ENCODE results near the gene DEFB124. TPM values are rescaled to one million over a fixed set of nuclear protein-coding genes. Genes with fewer than 3 reads are reported as not detected.

The DEFB124 gene
- total RNA-seq, 4 donors from 2014 or later, result 2.0 TPM; not detected in 3

GRCh38 chr20:31500527-31500926 lies 25.6 kb upstream of the DEFB124 start:
- TF ChIP-seq, protein P1, sequence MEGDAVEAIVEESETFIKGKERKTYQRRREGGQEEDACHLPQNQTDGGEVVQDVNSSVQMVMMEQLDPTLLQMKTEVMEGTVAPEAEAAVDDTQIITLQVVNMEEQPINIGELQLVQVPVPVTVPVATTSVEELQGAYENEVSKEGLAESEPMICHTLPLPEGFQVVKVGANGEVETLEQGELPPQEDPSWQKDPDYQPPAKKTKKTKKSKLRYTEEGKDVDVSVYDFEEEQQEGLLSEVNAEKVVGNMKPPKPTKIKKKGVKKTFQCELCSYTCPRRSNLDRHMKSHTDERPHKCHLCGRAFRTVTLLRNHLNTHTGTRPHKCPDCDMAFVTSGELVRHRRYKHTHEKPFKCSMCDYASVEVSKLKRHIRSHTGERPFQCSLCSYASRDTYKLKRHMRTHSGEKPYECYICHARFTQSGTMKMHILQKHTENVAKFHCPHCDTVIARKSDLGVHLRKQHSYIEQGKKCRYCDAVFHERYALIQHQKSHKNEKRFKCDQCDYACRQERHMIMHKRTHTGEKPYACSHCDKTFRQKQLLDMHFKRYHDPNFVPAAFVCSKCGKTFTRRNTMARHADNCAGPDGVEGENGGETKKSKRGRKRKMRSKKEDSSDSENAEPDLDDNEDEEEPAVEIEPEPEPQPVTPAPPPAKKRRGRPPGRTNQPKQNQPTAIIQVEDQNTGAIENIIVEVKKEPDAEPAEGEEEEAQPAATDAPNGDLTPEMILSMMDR (IDR thresholded peaks at IDR 0.05), result no peak
- no peak for TF ChIP-seq POLR2A (IDR thresholded peaks at IDR 0.05)
- no peak for TF ChIP-seq POLR2AphosphoS5 (IDR thresholded peaks at IDR 0.05)
- no peak for TF ChIP-seq EP300 (IDR thresholded peaks at IDR 0.05)

GRCh38 chr20:31497838-31498540 lies 23.1 kb upstream of the DEFB124 start:
- H3K27me3 ChIP-seq, result no peaks in the 10 kb centered on the region
- peak overlapping the region in 3 of 4 donors; percentile 73 to 76 (median 74) for H3K27ac ChIP-seq
- no peaks in the 10 kb centered on the region for H3K36me3 ChIP-seq
- 18 to 42% methylated on average over 3 of the region's 6 CpGs for WGBS, 2 donors (ENCODE audit: low coverage in 1 of 2)
- peaks cover 0 to 28% (median 3%) of the 10 kb centered on the region in 3 donors for H3K4me1 ChIP-seq
- TF ChIP-seq POLR2A (IDR thresholded peaks at IDR 0.05) (no peak), EP300 (IDR thresholded peaks at IDR 0.05) (no peak), POLR2AphosphoS5 (IDR thresholded peaks at IDR 0.05) (no peak)
- TF ChIP-seq, protein P1 (IDR thresholded peaks at IDR 0.05), result no peak
- H3K4me3 ChIP-seq, result no peak overlapping the region
- H3K9me3 ChIP-seq, result no peaks in the 10 kb centered on the region
- ATAC-seq, result no peak

More at GRCh38 chr20:31500527-31500926, 25.6 kb upstream of the DEFB124 start:
- Histone ChIP-seq H3K27me3 (no peaks in the 10 kb centered on the region), H3K36me3 (no peaks in the 10 kb centered on the region), H3K4me3 (no peak overlapping the region), H3K9me3 (no peaks in the 10 kb centered on the region), H3K27ac (no peak overlapping the region), H3K4me1 (peaks cover 0 to 30% (median 3%) of the 10 kb centered on the region in 3 donors)
- no peak for ATAC-seq
- WGBS, 2 donors (ENCODE audit: low coverage in 1 of 2), result 71 to 75% methylated on average over 1 of the region's 1 CpG

GRCh38 chr20:31496761-31497295 lies 21.9 kb upstream of the DEFB124 start:
- H3K9me3 ChIP-seq, result no peaks in the 10 kb centered on the region
- TF ChIP-seq, protein P1 (IDR thresholded peaks at IDR 0.05), result peak in 1 of 4 experiments; percentile 20
- TF ChIP-seq POLR2A (IDR thresholded peaks at IDR 0.05) (no peak), POLR2AphosphoS5 (IDR thresholded peaks at IDR 0.05) (no peak), EP300 (IDR thresholded peaks at IDR 0.05) (no peak)
- H3K4me3 ChIP-seq, result peak overlapping the region; percentile 0 to 27
- no peaks in the 10 kb centered on the region for H3K27me3 ChIP-seq
- peaks cover 0 to 25% (median 3%) of the 10 kb centered on the region in 3 donors for H3K4me1 ChIP-seq
- H3K27ac ChIP-seq, result peak overlapping the region; percentile 4 to 76 (median 74)
- WGBS, 2 donors (ENCODE audit: low coverage in 1 of 2), result 0 to 10% methylated on average over 2 to 4 of the region's 15 CpGs
- ATAC-seq, result peak; percentile 81
- H3K36me3 ChIP-seq, result no peaks in the 10 kb centered on the region

GRCh38 chr20:31494131-31494530 lies 19.2 kb upstream of the DEFB124 start:
- Histone ChIP-seq H3K4me3 (no peak overlapping the region), H3K36me3 (no peaks in the 10 kb centered on the region), H3K9me3 (no peaks in the 10 kb centered on the region), H3K27me3 (no peaks in the 10 kb centered on the region), H3K4me1 (peaks cover 0 to 25% (median 3%) of the 10 kb centered on the region in 3 donors), H3K27ac (no peak overlapping the region)
- TF ChIP-seq, protein P1 (IDR thresholded peaks at IDR 0.05), result peak in 2 of 4 experiments; percentile 10 to 28
- no peak for TF ChIP-seq EP300 (IDR thresholded peaks at IDR 0.05)
- 50 to 62% methylated on average over 2 of the region's 2 CpGs for WGBS, 2 donors (ENCODE audit: low coverage in 1 of 2)
- ATAC-seq, result no peak

- H3K27ac ChIP-seq, result no peak overlapping the region
- TF ChIP-seq POLR2AphosphoS5 (IDR thresholded peaks at IDR 0.05), result no peak
- TF ChIP-seq POLR2A (IDR thresholded peaks at IDR 0.05), result no peak
- peaks cover 0 to 15% (median 3%) of the 10 kb centered on the region in 3 donors for H3K4me1 ChIP-seq
- no peaks in the 10 kb centered on the region for H3K27me3 ChIP-seq
- H3K9me3 ChIP-seq, result no peaks in the 10 kb centered on the region
- 80 to 90% methylated on average over 1 to 2 of the region's 3 CpGs for WGBS, 2 donors (ENCODE audit: low coverage in 1 of 2)
- no peak for ATAC-seq
- no peak overlapping the region for H3K4me3 ChIP-seq
- no peaks in the 10 kb centered on the region for H3K36me3 ChIP-seq
Measured at GRCh38 chr20:31490752-31491151, 15.8 kb upstream of the DEFB124 start.

Data from gastroesophageal sphincter (tissue), 4 donors.